Activated CD8-positive, alpha-beta memory T cell treated with anti-CD3 and anti-CD28 coated beads, Interleukin-2, amount 50 U/mL, for 24 hours (primary cell): ENCODE results near the gene ELOVL3.

ENCODE experiments used
- DNase-seq: peaks from one replicate; pipeline ENCODE4 v3.0.0-alpha.2; 2020; ENCODE audit errors: extremely low read depth

Gene ELOVL3

DNA sequence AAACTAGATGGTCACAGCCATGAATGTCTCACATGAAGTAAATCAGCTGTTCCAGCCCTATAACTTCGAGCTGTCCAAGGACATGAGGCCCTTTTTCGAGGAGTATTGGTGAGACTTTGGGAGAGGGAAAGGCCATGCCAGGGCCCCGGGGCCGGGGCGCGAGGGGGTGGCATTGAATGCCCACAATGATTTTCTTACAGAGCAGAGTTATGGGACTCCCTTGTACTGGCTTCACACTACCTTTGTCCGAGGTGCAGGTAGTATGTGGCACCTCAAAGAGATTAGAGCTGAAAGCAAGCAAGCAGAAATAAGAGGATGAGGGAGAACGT lies 407 bp downstream of the ELOVL3 start:
- no peak for DNase-seq

DNA sequence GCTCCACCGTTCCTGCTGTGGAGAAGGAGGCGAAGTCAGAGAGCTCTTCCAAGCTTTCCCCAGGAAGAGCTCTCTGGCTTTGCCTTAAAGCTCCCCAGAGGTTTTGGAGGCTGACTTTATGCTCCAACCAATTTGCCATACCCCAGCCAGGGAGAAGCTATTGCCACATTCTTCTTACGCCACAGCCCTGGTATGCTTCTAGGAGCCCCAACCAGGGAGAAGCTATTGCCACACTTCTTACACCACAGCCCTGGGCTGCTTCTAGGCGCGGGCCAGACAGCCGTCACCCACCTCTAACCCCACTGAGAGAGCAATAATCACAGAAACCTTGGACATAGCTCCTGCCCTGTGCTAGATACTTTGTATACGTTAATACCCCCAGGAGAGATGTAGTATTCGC lies 951 bp downstream of the ELOVL3 start:
- DNase-seq = no peak

DNA sequence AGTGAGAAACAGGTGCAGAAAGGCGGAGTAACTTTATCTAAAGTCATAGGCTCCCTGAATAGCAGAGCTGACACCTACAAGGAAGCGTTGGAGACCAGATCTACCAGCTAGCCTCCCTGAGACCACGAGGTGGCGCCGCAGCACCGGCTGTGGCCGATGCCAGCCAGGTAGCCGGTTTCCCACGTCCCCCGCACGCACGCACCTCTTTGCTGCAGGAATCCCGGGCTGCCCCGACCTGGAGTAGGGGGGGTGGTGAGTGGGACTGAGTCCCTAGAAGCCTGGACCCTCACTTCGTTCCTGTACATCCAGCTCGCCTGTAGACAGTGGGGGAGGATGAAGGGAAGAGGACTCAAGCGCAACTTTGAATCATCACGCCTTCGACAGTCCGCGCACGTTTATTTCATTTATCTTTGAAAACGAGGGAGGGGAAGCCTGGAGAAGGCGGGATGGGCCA lies 3.7 kb downstream of the ELOVL3 start:
- peak; percentile 68 for DNase-seq

DNA sequence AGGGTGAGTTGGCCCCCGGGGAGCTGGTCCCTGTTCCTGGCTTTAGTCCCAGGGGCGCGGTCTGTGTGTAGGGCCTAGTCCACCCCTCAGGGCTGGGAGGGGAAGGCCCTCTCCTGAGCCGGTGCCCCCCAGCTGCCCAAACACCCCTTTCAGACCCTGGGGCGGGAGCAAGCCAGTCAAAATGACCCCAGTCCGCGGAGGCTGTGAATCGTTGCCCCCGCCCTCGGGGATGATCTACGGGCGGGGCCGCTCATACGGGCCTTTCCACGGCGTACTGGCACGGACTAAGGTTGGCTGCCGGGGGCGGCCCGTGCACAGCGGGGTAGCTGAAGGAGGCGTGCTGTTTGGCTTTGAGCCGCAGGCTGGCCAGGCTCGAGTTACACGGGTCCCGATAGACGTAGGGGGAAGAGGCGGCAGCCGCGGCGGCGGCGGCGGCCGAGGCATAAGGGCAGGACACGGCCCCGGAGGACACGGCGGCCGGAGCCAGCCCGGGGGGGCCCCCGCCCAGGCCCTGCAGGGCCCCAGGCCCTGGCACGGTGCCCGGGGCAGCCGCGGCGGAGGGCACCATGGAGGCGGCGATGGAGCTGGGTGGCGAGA lies 4.3 kb downstream of the ELOVL3 start:
- DNase-seq = no peak

DNA sequence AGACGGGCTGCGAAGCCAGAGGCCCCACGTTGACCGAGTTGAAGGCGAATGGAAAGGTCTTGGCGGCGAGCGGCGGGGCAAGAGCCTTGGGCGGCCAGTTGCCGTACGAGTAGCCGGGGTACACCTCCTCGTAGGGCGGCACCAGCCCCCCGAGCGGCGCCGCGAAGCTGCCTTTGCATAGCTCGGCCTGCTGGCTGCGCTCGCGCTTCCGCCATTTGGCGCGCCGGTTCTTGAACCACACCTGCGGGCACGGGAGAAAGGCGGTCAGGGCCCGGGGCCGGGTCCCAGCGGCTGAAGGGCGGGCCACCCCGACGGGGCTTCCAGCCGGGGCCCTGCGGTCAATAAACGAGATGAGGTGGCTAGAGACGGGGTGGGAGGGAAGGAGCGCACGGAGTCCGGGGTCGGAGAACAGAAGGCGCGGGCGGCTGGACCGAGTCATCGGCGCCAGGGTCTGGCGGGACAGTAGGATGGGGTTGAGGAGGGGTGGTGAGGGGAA lies 4.8 kb downstream of the ELOVL3 start:
- no peak for DNase-seq

DNA sequence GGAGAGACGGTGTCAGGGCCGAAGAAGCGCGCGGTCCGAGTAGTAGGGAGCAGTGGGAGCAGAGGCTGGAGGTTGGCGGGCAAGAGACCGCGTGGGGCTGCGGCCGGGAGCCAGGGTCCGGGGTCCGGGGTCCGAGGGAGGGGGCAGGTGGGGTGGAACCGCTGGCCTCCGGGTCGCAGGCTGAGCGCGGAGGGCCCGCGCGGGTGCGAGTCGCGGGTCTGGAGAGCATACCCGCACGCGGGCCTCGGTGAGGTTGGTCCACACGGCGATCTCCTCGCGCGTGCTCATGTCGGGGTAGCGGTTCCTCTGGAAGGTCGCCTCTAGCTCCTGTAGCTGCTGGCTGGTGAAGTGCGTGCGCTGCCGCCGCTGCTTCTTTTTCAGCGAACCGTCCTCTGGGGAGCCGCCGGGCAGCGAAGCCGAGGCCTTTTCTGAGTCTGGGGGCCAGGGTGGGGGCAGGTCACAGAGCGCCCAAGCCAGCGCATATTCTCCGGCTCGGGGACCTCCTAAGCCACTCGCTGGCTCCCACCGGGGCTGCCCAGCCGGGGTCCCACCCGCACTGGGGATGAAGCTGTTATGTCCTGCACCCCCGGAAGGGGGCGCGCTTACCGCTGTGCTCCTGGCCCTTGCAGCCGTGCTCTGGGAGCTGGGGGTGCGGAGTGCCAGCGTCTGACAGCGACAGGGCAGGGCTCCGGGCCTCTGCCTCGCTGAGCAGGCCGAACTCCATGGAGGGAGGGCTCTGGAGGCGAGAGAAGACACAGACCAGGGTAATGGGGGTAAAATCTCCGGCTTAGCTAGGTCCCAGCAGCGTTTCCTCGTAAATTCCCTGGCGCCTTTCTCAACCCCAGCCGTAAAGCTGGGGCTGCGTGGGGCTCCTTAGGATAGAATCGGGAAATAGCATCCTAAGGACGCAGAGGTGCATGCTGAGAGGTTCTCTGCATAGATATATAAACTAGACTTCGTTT lies 5.5 kb downstream of the ELOVL3 start:
- DNase-seq = no peak

DNA sequence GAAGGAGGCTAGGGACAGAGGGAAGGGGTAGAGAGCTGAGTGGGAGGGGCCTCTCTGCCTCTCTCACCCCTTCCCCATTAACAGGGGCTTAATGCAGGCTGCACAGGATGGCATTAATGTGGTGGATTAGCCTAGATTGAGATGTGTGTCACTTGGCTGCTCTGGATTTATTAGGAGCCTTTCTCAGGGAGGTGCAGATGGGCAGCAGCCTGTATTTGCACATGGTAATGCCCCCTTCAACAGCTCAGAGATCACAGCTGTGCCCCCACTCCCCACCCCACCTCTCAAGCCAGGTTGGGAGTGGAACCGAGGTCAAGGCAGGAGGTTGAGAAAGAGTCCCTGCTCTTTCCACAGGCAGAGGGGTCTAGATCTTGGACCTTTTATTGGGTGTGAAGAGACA lies 7.9 kb downstream of the ELOVL3 start:
- DNase-seq = no peak

DNA sequence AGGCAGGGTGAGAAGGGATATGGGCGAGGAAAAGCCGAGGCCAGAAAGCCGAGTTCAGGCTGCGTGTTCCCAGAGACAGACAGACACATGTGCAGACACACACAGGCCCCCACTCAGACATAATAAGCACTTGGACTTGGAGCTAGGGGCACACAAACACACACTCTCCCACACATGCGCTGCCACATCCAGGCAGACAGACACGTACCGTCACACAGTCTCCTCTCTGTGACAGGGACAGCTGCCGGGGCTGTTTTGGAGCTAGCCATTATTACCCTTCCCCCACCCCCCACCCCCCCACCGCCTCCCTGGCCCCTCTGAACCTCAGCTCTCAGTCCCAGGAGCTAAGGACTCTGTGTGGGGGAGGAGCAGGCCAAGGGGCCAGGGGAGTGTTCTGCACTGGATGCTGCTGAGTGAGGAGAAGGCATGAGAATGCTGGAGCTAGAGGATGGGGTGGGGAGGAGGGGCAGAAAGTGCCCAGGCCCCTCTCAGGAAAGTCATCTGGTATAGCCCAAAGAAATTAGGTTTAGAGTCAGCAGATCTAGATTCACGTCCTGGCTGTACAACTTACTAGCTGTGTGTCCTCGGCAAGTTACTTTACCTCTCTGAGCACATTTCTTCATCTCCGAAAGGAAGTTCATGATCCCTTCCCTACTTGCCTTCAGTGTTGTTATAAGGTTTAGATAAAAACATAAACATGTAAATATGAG lies 8.9 kb downstream of the ELOVL3 start:
- DNase-seq = no peak

DNA sequence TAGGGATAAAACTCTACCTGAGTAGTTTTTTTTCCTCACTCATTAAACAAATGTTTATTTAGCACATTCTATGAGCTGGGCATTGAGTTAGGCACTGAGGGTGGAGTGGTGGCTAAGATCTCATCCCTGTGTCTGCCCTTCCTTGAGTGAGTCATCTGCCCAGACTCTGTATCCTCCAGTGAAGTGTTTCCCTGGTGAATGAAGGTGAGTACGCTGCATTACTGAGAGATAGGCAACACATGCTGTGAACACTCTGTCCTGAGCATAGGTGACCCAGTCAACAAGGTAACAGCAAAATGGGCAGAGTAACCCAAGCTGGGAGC lies 9.5 kb downstream of the ELOVL3 start:
- DNase-seq = no peak

DNA sequence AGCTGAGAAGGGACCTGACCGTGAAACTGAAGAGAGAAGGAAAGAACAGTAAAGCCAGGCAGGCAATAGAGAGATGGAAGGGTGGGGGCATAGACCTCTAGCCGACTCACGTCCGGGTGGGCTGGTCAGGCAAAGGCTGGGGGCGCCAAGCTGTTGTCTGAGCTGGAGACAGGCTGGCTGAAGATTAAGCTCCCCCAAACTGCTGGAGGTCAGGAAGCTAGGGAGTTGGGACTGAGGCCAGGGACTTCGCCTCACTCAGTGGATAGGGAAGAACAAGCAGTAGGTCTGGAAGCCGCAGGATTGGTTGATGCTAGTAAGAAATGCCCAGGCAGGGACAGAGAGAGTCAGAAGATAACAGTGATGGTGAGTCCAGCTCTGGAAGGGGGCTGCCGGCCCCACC lies 9.9 kb downstream of the ELOVL3 start:
- DNase-seq = no peak

DNA sequence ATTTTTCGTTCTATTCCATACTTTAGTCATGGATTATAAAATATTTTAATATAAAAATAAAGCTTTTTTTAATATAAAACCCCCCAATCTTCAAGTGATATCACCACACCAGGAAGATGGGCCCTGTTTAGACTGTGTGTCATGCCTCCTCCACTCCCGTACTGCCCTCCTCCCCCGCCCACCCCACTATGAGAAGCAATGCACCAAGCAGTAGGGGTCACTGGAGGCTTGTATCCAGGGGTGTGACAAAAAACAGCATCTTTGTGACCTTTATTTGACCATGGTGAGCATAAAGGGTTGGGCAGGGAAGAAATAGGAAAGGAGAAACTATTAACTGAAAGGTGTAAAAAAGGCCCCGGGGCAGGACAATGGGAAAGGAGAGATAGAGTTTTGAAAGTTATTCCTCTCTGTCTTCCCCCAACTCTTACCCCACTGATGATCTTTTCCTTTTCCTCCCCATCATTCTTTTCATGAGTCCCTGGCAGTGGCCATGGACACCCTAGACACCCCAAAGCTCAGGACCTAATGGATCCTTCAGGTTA lies 11.7 kb downstream of the ELOVL3 start:
- no peak for DNase-seq

DNA sequence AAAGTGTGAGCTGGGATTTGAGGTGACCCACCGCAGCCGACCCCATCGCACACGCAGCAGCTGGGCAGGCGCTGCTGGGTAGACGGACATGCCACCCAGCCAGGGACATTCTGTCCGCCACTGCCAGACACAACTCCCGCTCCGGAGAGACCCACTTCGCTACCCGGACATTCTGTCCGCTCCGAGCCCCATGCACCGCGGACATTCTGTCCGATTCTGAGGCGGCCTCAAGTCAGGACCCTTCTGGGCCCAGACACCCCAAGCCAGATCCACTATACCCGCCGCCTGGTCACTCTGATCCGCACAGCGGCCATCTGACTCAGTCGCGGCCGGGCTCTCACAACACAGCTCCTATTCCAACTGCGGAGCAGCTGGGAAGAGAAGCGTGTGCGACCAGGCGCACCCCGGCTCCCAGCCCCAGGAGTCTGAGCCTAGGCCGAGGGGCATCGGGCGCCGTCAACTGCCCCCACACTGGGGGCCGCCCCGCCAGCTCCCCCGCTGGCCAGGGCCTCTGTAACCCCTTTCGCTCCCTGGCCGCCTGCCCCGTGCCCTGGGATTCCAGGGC lies 14.4 kb downstream of the ELOVL3 start:
- no peak for DNase-seq

DNA sequence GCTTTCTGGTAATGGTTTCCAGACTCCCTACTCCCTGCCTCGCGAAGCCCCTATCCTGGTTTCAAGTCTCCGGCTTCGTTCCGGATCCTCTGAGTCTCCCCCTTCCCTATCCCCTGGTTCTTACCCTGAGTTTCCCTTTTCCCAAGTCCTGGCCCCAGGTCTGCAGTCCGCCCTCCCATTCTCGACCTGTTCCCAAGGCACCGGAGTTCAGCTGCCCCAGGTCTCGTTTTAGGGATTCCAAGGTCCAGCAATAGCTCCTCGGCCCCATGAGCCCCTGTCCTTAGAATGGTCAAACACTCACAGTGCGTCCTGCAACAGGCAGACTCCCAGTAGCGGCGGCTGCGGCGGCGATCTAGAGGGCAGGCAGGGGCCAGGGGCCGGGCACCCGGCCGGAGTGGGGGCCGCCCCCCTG lies 14.9 kb downstream of the ELOVL3 start:
- DNase-seq = no peak

DNA sequence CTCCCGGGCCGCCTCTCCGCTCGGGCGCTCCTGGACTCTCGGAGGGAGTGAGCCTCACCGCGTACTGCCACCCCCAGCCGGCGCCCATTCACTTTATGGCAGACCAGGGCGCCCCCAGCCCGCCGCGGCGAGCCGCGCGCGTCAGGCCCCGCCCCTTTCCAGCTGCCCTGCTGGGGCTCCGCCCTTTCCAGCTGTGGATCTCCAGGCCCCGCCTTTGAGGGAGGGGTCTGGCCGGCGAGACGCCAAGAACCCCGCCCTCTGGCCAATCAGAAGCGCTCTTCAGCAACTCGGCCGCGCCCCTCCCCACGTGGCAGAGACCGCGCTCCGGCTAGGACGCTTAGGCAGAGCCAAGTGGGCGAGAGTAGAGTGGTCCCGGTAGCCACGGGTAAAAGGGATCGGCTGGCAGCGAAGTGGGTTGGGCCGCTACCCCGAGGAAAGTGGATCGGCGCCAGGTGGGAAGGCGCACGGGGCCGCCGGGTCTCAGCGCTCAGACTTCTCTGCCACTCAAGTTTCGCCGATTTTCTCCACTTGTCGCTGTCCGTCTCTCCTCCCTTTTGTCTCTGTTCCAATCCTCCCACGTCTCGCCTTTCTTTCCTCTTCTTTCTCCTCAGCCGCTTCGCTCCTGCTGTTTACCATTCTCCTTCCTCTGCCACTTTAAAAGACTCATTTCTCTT lies 15.5 kb downstream of the ELOVL3 start, which contains the start of gene PITX3:
Gene PITX3, minus strand, starts transcription at position 69 of the 674 bp plus-strand sequence. CDS start 9,432 bp downstream, outside the sequence.
- peak; percentile 74 for DNase-seq

DNA sequence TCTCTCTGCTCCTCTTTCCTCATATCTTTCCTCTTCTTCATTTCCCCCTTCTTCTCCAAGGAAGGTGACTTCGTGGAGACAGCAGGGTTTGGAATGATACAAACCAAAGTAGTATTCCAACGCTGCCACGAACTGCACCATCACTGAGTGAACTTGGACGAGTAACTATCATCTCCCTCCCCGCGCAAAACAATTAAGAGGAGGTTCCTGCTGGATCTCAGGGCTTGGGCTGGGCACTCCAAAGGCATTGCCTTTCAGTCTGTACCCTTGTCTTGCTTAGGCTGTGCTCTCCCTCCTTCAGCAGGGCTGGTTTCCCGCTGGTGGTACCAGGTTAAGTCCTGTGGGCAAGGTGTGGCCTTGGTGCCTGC lies 16.0 kb downstream of the ELOVL3 start:
- DNase-seq = no peak

DNA sequence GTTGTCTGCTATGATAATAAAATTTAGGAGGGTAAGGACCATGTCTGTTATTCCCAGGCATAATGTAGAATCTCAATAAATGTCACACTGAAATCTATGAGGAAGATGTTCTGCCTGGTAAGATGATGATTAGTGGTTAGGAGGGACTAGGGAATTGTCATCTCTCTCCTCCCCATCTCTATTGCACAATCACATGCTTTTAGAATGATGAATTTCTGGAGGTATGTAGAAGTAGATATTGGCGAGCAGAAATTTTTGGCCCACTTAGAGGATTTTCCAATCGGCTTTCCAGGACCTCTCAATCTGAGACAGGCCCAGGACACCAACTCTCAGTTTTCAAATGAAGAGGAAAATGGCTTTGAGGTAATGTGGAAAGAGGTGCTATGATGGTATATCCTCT lies 17.2 kb downstream of the ELOVL3 start:
- DNase-seq = no peak

DNA sequence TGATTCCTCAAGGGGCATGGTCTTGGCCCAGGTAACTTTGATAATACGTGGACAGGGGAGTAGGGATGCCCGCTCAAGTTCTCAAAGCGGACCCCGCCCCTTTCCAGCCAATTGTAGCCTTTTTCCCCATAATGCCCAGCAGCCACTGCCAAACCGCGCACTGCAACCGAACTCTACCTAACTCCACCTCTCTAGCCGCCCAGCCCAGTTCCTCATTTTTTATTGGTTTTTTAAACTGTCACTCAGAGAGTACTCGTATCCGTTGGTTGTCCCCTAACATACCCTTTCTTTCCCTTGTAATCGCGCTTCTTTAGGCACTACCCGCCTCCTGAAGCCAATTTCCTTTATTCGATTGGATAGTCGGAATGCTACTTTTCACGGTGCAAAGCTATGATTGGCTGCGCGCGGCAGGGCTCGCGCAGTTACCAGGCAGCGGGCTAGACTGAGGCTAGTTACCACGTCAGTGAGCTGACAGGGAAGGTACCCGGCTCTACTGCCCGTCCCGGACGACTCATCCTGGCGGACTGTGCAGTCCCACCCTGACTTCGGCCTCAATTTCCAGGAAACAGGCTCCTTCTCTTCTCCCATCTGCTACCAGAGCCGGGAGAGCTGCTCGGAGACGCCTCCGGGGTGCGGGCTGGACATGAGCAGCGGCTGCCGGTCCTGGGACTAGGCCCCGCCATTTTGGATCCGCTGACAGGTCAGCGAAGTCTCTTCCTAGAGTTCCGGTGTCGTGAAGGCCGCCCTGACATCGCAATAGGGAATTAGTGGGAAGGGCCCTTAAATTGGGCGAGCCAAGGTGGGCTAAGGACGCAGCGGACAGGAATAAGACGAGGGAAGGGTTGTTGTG lies 19.2 kb downstream of the ELOVL3 start, which contains the start of gene GBF1:
Gene GBF1, plus strand, starts transcription at position 451 of the 850 bp plus-strand sequence. CDS start 13,407 bp downstream, outside the sequence.
- DNase-seq = peak; percentile 75

DNA sequence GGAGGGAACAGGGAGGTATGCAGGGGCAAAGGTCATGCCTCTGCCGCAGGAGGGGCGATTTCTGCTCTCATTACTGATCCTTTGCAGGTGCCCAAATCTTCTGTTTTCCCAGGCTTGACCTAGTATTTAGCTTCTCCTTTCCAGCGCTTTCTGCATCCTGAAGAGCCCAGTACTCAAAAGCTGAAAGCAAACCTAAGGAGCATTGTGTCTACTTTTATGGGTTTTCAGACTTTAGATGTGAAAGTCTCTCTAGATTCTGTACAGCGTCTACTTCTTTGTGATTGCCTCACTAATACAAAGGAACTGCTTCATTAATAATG lies 19.8 kb downstream of the ELOVL3 start:
- DNase-seq = no peak

DNA sequence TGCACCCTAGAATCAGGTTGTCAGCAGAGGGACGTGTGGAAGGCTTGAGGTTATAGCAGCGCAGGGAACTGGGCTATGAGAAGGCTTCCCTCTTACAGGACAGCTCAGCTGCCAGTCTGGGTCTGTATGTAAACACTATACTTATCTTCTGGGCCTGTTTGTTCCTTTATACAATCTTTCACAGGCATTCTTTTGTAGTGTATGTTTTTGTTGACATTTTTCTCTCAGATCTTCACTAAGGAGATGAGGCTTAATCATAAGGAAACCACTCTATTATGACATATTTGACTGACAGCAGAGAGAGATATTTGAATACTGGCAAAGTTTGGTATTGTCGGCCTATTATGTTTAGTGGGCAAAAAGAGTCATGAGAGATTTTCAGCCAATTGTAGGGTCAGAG lies 20.2 kb downstream of the ELOVL3 start:
- DNase-seq = no peak

DNA sequence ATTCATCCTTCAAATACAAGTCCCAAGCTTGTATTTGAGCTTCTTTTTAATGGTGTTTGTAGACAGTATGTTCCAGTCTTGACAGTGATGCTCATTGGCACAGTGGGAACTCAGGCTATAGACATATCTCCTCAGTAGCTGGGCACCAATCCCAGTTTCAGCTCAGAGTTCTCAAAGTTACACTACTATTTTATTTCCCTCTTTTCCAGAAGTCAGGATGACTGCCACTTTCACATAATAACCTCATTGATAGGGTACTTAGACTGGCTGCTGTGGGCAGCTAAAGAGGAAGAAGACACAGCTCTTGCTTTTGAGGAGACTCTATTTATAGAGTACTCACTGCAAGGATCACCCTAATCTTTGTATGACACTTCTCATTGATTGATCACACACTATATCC lies 21.6 kb downstream of the ELOVL3 start:
- no peak for DNase-seq
